HFF-Myc (cell line): ENCODE results near the gene EPHA4.

ENCODE experiments used
- DNase-seq: peaks from one replicate; pipeline ENCODE4 v3.0.0-alpha.2; 2011; ENCODE audit warnings: low read depth; ENCODE audit errors: extremely low read depth
- H3K4me3 ChIP-seq: replicated peaks from 2 replicates; pipeline ENCODE4 v1.5.1; 2011; ENCODE audit warnings: low read depth, mild to moderate bottlenecking, control low read depth, low read length
- TF ChIP-seq, protein P1 (sequence below): IDR thresholded peaks from 2 replicates; pipeline ENCODE4 v1.5.1; 2012; ENCODE audit warnings: mild to moderate bottlenecking, low read depth, low read length, control low read depth; ENCODE audit errors: missing control alignments

The EPHA4 gene

DNA sequence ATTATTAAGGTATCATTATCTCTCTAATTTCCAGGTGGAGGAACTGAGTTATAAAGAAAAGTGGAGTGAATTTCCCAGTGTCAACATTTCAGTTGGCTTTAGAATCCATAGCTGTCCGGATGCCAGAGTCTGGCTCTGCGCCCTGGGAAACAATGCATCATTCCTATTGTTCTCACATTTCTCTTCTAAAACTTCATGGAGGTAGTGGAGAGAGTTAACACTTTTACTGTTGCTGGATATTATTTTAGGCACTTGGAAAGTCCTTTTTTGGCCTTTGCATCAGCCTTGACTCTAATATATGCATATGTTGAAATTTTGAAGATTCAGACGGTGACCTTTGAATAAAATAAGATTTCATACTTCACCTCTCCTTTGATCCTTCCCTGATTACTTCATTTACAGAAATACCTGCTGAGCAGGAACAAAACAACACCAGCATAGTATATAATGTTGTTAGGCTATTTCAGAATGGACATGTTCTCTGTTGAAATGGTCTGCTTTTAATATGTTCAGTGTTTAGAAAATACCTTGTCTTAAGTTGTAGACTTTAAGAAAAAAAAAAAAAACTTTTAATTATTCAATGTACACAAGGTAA, 148.8 kb downstream of the EPHA4 start:
- TF ChIP-seq, protein P1, sequence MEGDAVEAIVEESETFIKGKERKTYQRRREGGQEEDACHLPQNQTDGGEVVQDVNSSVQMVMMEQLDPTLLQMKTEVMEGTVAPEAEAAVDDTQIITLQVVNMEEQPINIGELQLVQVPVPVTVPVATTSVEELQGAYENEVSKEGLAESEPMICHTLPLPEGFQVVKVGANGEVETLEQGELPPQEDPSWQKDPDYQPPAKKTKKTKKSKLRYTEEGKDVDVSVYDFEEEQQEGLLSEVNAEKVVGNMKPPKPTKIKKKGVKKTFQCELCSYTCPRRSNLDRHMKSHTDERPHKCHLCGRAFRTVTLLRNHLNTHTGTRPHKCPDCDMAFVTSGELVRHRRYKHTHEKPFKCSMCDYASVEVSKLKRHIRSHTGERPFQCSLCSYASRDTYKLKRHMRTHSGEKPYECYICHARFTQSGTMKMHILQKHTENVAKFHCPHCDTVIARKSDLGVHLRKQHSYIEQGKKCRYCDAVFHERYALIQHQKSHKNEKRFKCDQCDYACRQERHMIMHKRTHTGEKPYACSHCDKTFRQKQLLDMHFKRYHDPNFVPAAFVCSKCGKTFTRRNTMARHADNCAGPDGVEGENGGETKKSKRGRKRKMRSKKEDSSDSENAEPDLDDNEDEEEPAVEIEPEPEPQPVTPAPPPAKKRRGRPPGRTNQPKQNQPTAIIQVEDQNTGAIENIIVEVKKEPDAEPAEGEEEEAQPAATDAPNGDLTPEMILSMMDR = no peak
- no peak overlapping the region for H3K4me3 ChIP-seq
- no peak for DNase-seq

DNA sequence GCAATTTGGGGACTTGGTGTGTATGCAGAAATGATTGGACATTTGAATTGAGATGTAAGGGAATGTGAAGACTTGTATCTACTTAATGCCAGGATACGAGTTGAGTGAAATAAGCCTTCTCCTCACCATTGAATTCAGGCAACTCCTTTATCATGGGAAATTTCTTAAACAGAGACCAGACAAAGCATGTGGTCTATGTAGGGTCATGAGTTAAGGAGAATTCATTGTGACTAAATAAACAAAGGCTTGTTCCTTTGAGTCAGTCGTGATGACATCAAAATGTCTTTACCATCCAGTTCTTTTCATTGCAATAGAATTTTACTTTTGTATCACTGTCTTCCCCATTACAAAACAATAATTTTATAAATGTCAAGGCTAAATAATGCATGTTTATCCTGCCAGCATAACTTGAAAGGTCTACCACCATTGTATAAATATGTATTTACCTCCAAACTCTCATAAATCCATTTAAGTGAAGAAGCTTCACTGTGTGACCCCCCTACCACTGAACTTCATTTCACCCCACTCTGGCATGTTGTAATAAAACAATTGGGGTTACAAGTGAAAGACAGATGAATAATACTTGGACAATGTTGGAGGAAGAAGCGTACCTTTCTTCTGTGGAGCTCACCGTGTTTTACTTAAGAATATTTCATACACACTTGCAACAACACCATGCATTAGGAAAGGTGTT, 149.4 kb downstream of the EPHA4 start:
- no peak for DNase-seq
- TF ChIP-seq, protein P1 = no peak
- H3K4me3 ChIP-seq = no peak overlapping the region

DNA sequence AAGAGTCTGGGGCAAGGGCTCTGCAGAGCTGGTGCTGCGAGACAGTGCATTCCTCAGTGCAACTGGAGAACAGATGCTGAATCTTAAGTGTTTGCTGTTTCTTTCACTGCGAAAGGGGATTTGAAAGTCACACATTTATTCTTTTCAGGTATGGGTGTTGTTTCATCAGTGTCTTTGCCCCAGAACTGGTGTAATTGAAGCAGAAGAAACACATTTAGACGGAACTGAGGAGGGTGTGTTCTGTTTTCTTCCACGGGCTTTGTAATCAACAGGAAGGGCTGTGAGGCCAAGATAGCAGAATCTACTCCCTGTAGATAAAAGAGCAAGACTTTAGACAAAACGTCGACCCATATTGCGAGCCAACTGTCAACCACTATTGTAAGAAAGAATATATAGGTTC, 151.9 kb downstream of the EPHA4 start:
- TF ChIP-seq, protein P1 = no peak
- no peak overlapping the region for H3K4me3 ChIP-seq
- no peak for DNase-seq

DNA sequence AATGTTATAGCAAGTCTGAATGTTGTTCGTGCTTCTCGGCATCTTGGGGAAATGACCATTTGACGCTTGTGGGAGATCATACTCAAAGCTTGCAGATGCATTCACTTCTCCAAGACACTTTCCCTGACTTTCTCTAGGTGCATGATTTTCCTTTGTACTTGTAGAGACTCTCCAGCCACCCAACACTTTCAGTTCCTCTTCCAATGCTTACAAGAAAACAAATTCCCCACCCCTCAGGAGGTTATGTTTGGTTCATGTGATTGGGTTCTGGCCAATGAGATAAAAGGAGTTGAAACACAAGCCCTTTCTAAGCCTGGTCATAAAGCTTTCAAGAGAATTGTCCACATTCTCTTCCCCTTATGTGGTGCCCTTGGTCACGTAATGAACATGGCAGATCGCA, 156.3 kb downstream of the EPHA4 start:
- no peak for DNase-seq
- H3K4me3 ChIP-seq = no peak overlapping the region
- TF ChIP-seq, protein P1 = no peak

DNA sequence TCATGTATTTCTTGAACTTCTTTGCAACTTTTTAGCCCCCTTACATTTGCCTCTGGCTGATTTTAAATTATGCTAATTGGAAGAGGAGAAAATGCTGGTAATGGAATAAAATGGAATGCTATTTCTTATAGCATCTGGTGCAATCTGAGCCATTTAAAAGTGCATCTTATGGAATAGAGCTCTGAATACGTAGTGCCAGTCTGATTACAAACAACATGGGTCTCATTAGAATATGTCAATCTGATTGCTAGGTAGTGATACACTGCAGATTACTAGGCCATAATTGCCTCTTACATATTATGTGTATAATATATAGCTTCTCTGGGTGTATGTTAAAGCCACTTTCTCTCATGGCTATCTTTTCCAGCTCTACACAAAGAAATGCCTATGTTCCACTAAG, 159.1 kb downstream of the EPHA4 start:
- TF ChIP-seq, protein P1 = no peak
- DNase-seq = no peak
- H3K4me3 ChIP-seq = no peak overlapping the region

DNA sequence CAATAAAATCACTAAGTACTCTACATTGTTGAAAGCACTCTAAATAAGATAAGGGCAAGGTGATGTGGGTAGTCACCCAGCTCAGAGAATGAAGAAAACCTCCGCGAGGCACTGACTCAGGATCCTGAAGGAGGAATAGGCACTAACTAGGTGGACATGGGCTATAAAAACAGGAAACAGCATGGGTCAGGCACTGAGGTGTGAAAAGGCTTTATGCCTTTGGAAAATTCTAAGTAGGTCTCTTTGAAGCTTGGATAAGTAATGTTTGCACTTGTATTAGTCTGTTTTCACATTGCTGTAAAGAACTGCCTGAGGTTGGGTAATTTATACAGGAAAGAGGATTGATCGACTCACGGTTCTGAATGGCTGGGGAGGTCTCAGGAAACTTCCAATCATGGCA, 161.6 kb downstream of the EPHA4 start:
- DNase-seq = no peak
- no peak overlapping the region for H3K4me3 ChIP-seq
- TF ChIP-seq, protein P1 = no peak
